Activated B cell treated with CpG ODN at 0.5 μM for 24 hours (primary cell): Measurements from ENCODE around the gene NLRC5. TPM values are rescaled to one million over a fixed set of nuclear protein-coding genes. Genes with fewer than 3 reads are reported as not detected.
A peak's percentile ranks its signal among the peaks of the same experiment; 100 is the strongest.

Experiments
- ATAC-seq: fragments of 200-7000 bp; cut with Tn5 transposase; one replicate; pipeline ENCODE4 v1.10.0; 2021; ENCODE audit warnings: low read depth, mild to moderate bottlenecking, moderate library complexity
- CTCF ChIA-PET: fragments of 350-600 bp; sonication (Branson Sonifier 250); formaldehyde crosslinking; loops from one replicate; lab custom pipeline; 2021; ENCODE audit warnings: antibody characterized with exemption; lab: Charles Lee
- POLR2A ChIA-PET: fragments of 350-600 bp; sonication (Branson Sonifier 250); formaldehyde crosslinking; loops from one replicate; lab custom pipeline; 2021; ENCODE audit warnings: antibody characterized with exemption; lab: Charles Lee
- DNase-seq: peaks from one replicate; pipeline ENCODE4 v3.0.0; 2022
- H3K27ac Mint-ChIP-seq: one replicate; pipeline ENCODE4 v1.8.0; 2020; ENCODE audit warnings: mixed read lengths
- H3K27me3 Mint-ChIP-seq: one replicate; pipeline ENCODE4 v1.8.0; 2021; ENCODE audit warnings: mixed read lengths
- H3K36me3 Mint-ChIP-seq: one replicate; pipeline ENCODE4 v1.8.0; 2021; ENCODE audit warnings: low read depth, mixed read lengths
- H3K4me1 Mint-ChIP-seq: one replicate; pipeline ENCODE4 v1.8.0; 2021; ENCODE audit warnings: mixed read lengths
- H3K4me3 Mint-ChIP-seq: one replicate; pipeline ENCODE4 v1.8.0; 2020; ENCODE audit warnings: mild to moderate bottlenecking, mixed read lengths
- H3K9me3 Mint-ChIP-seq: one replicate; pipeline ENCODE4 v1.8.0; 2020; ENCODE audit warnings: mixed read lengths
- CTCF ChIP-seq: fragments of 200-600 bp; IDR thresholded peaks from one replicate; pipeline ENCODE4 v1.8.0; 2022; ENCODE audit warnings: antibody characterized with exemption, mild to moderate bottlenecking
- intact Hi-C: fragments of 100-400 bp; cut with micrococcal nuclease; formaldehyde crosslinking; loops from one replicate; pipeline ENCODE4 v1.15.1; 2024
- total RNA-seq: library from RNA; stranded (reverse); gene quantifications from 2 replicates; pipeline ENCODE4 v1.2.3, GENCODE V29; 2022

Gene NLRC5
- total RNA-seq, 1 donor from 2014 or later, result 372 TPM

- Mint-ChIP-seq H3K4me3 (peak overlapping the region; percentile 35), H3K27me3 (no peaks in the 10 kb centered on the region), H3K36me3 (peaks cover 35% of the 10 kb centered on the region), H3K4me1 (peaks cover 81% of the 10 kb centered on the region), H3K9me3 (peaks cover under 1% of the 10 kb centered on the region), H3K27ac (peak overlapping the region; percentile 78)
- ChIA-PET POLR2A (interaction anchor here (0.7 to 2.2 kb wide), 10 partner anchors 9 to 49 kb away, joined by 3 to 13 read pairs (median 5); partner anchors contain the start of gene NLRC5), CTCF (interaction anchor here (0.9 to 1.3 kb wide), 5 partner anchors 15 to 77 kb away, joined by 3 to 5 read pairs (median 3); no protein-coding TSS in a partner anchor)
- ATAC-seq (no peak), DNase-seq (no peak)
- TF ChIP-seq CTCF, result no peak
- intact Hi-C loops, result no loop called here
Observed at GRCh38 chr16:57007050-57007449, 17.7 kb downstream of the NLRC5 start.

GRCh38 chr16:57007530-57007929 lies 18.2 kb downstream of the NLRC5 start:
- Mint-ChIP-seq H3K4me1 (peaks cover 82% of the 10 kb centered on the region), H3K4me3 (no peak overlapping the region), H3K27me3 (no peaks in the 10 kb centered on the region), H3K9me3 (no peaks in the 10 kb centered on the region), H3K27ac (peak overlapping the region; percentile 78), H3K36me3 (peaks cover 37% of the 10 kb centered on the region)
- intact Hi-C loops, result no loop called here
- DNase-seq, result no peak
- CTCF ChIA-PET, result interaction anchor here (0.9 to 1.3 kb wide), 5 partner anchors 14 to 77 kb away, joined by 3 to 5 read pairs (median 3); no protein-coding TSS in a partner anchor
- POLR2A ChIA-PET, result interaction anchor here (0.6 to 2.2 kb wide), 10 partner anchors 9 to 117 kb away, joined by 3 to 13 read pairs (median 4); partner anchors contain the start of gene NLRC5
- no peak for ATAC-seq
- no peak for TF ChIP-seq CTCF

GRCh38 chr16:57008440-57008839 lies 19.1 kb downstream of the NLRC5 start:
- H3K36me3 Mint-ChIP-seq, result peaks cover 33% of the 10 kb centered on the region

GRCh38 chr16:57009643-57010170 lies 20.4 kb downstream of the NLRC5 start:
- Mint-ChIP-seq H3K4me3 (peak overlapping the region; percentile 6), H3K27me3 (no peaks in the 10 kb centered on the region), H3K4me1 (peaks cover 80% of the 10 kb centered on the region), H3K36me3 (peaks cover 26% of the 10 kb centered on the region), H3K9me3 (no peaks in the 10 kb centered on the region), H3K27ac (peak overlapping the region; percentile 77)
- ChIA-PET POLR2A (interaction anchor here (0.7 to 3.8 kb wide), 10 partner anchors 9 to 78 kb away, joined by 3 to 25 read pairs (median 4); partner anchors contain the start of gene HERPUD1), CTCF (interaction anchor here (0.8 to 2.2 kb wide), 4 partner anchors 10 to 46 kb away, joined by 3 to 7 read pairs (median 3); no protein-coding TSS in a partner anchor)
- intact Hi-C loops, result no loop called here
- DNase-seq (no peak), ATAC-seq (no peak)
- no peak for TF ChIP-seq CTCF

More at GRCh38 chr16:57008440-57008839, 19.1 kb downstream of the NLRC5 start:
- intact Hi-C loops, result no loop called here
- H3K9me3 Mint-ChIP-seq, result no peaks in the 10 kb centered on the region
- no peak for TF ChIP-seq CTCF
- DNase-seq, result no peak
- H3K27ac Mint-ChIP-seq, result no peak overlapping the region
- no peaks in the 10 kb centered on the region for H3K27me3 Mint-ChIP-seq
- H3K4me3 Mint-ChIP-seq, result no peak overlapping the region
- POLR2A ChIA-PET, result interaction anchor here (2.0 to 2.2 kb wide), 2 partner anchors 13 to 33 kb away, joined by 6 to 12 read pairs; no protein-coding TSS in a partner anchor
- peaks cover 80% of the 10 kb centered on the region for H3K4me1 Mint-ChIP-seq
- CTCF ChIA-PET, result no interaction called here
- ATAC-seq, result no peak

GRCh38 chr16:57012353-57012752 lies 23.0 kb downstream of the NLRC5 start:
- CTCF ChIA-PET, result no interaction called here
- no peak for ATAC-seq

More at GRCh38 chr16:57012353-57012752, 23.0 kb downstream of the NLRC5 start:
- Mint-ChIP-seq H3K27ac (peak overlapping the region; percentile 78), H3K4me3 (no peak overlapping the region), H3K9me3 (no peaks in the 10 kb centered on the region), H3K4me1 (peaks cover 64% of the 10 kb centered on the region), H3K36me3 (peaks cover 30% of the 10 kb centered on the region), H3K27me3 (no peaks in the 10 kb centered on the region)
- DNase-seq, result no peak
- TF ChIP-seq CTCF, result no peak
- POLR2A ChIA-PET, result interaction anchor here (0.6 to 3.8 kb wide), 5 partner anchors 11 to 44 kb away, joined by 4 to 25 read pairs (median 12); no protein-coding TSS in a partner anchor
- intact Hi-C loops, result no loop called here
